Peyer's patch (tissue), 4 donors: Measurements from ENCODE around the gene KIR3DL2. TPM values are rescaled to one million over a fixed set of nuclear protein-coding genes. Genes with fewer than 3 reads are reported as not detected.
"Not testable (repeated sequence)": the region's sequence is repeated elsewhere in the genome, so short reads cannot be mapped to it uniquely, and the experiment has no call there.

ENCODE experiments used
- DNase-seq, 3 donors: peaks; one replicate each; pipeline ENCODE4 v3.0.0-alpha.2; 2017 to 2019
- H3K27ac ChIP-seq, 4 donors: fragments of 200-600 bp; sonication (generic); one replicate each; pipeline ENCODE4 v1.5.1; 2016 to 2019
- H3K27me3 ChIP-seq, 2 donors: fragments of 200-600 bp; sonication (generic); one replicate each; pipeline ENCODE4 v1.5.1; 2019
- H3K36me3 ChIP-seq, 3 donors: fragments of 200-600 bp; sonication (generic); one replicate each; pipeline ENCODE4 v1.5.1; 2016 to 2019
- H3K4me1 ChIP-seq, 4 donors: fragments of 200-600 bp; sonication (generic); one replicate each; pipeline ENCODE4 v1.5.1; 2016 to 2019
- H3K4me3 ChIP-seq, 4 donors: fragments of 200-600 bp; sonication (generic); 1 replicate in 3 of 4; 2 replicates in 1 of 4; pipeline ENCODE4 v1.5.1; 2016 to 2019; ENCODE audit warnings: mild to moderate bottlenecking in 1 of 4
- H3K9me3 ChIP-seq, 4 donors: fragments of 200-600 bp; sonication (generic); one replicate each; pipeline ENCODE4 v1.5.1; 2016 to 2019; ENCODE audit warnings: mild to moderate bottlenecking in 1 of 4
- POLR2A ChIP-seq, 2 donors: fragments of 450-650 bp; IDR thresholded peaks; one replicate each; pipeline ENCODE4 v1.5.1; 2017; ENCODE audit warnings: antibody characterized with exemption in 2 of 2, mild to moderate bottlenecking in 2 of 2, moderate library complexity in 2 of 2
- small RNA-seq, 2 donors: library from RNA; depleted of rRNA; stranded (forward); fragments of <200 nt; gene quantifications; one replicate each; pipeline ENCODE3, GENCODE V24; 2016
- total RNA-seq, 4 donors: library from RNA; depleted of rRNA; stranded (reverse); fragments of >200 nt; gene quantifications; one replicate each; pipeline ENCODE4 v1.1.0, GENCODE V29; 2016
- TF ChIP-seq, protein P1 (sequence below), 6 experiments: fragments of 450-650 bp in 4 of 6; fragments of 200-600 bp in 2 of 6; sonication (generic) in 1 of 6; IDR thresholded peaks; one replicate each; pipeline ENCODE4 v1.5.1; 2017 to 2019; ENCODE audit warnings: antibody characterized with exemption in 6 of 6, mild to moderate bottlenecking in 3 of 6, moderate library complexity in 1 of 6

Gene KIR3DL2
- total RNA-seq, 4 donors from 2014 or later = not detected

DNA sequence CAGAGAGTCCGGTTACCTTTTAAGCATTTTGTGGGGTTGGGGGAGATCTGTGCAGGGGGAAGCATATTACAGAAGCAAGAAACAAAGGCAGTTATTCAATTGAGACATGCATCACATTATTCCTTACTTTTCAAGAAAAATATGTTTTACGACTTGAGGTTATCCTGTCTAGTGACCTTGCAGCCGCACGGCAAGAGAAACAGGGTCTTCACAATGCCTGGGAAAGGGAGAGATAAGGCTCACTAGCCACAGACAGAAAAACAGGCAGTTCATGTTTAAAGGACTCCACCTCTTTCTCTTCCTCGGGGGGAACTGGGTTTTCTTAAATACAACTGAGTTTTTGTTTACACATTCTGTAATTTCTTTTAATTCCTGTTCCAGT lies 55.2 kb downstream of the KIR3DL2 start:
- no peak for DNase-seq
- H3K27ac ChIP-seq = no peak overlapping the region
- no peaks in the 10 kb centered on the region for H3K27me3 ChIP-seq
- no peaks in the 10 kb centered on the region for H3K9me3 ChIP-seq
- H3K4me1 ChIP-seq = no peaks in the 10 kb centered on the region
- H3K4me3 ChIP-seq = no peak overlapping the region
- TF ChIP-seq, protein P1, sequence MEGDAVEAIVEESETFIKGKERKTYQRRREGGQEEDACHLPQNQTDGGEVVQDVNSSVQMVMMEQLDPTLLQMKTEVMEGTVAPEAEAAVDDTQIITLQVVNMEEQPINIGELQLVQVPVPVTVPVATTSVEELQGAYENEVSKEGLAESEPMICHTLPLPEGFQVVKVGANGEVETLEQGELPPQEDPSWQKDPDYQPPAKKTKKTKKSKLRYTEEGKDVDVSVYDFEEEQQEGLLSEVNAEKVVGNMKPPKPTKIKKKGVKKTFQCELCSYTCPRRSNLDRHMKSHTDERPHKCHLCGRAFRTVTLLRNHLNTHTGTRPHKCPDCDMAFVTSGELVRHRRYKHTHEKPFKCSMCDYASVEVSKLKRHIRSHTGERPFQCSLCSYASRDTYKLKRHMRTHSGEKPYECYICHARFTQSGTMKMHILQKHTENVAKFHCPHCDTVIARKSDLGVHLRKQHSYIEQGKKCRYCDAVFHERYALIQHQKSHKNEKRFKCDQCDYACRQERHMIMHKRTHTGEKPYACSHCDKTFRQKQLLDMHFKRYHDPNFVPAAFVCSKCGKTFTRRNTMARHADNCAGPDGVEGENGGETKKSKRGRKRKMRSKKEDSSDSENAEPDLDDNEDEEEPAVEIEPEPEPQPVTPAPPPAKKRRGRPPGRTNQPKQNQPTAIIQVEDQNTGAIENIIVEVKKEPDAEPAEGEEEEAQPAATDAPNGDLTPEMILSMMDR (IDR thresholded peaks at IDR 0.05) = no peak
- no peak for TF ChIP-seq POLR2A (IDR thresholded peaks at IDR 0.05)
- H3K36me3 ChIP-seq = no peaks in the 10 kb centered on the region

DNA sequence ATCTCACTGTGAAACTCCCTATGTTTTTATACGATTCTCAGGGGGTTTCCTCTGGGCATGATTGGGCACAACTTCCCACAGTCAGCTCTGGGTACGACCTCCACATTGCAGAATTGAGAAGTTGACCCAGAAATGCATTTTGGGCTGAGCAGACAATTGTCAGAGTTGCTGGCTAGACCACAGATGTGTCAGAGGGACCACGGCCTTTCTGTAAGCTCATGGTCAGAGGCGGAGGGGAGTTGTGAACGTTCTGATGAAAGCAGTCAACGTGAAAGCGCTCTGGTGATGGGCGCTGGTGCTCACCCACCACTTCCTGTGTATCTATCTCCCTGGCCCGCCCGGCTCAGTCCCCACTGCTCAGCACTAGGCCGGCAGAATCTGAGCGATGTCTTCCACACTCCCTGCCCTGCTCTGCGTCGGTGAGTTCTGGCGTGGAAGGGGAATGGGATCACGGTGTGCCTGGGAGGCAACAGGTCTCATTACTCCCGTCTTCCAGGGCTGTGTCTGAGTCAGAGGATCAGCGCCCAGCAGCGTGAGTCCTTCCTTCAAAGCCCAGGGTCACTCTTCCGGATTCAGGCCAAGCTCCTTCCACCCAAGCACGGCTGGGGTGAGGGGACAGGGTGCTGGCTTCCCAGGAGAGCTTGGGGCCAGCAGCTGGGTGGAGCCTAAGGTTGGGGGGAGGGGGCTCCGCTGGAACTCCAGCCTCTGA lies 55.7 kb downstream of the KIR3DL2 start, which contains the start of gene NCR1:
Gene NCR1, plus strand, starts transcription at position 346 of the 709 bp plus-strand sequence. Its CDS starts 40 bp downstream, at position 386.
- H3K4me1 ChIP-seq = no peaks in the 10 kb centered on the region
- H3K27me3 ChIP-seq = no peaks in the 10 kb centered on the region
- no peaks in the 10 kb centered on the region for H3K9me3 ChIP-seq
- TF ChIP-seq, protein P1 (IDR thresholded peaks at IDR 0.05) = no peak
- no peak for TF ChIP-seq POLR2A (IDR thresholded peaks at IDR 0.05)
- peak in 1 of 3 donors; percentile 46 for DNase-seq
- H3K4me3 ChIP-seq = no peak within 1 kb of the TSS
- H3K36me3 ChIP-seq = no peaks in the 10 kb centered on the region
- H3K27ac ChIP-seq = no peak within 1 kb of the TSS

DNA sequence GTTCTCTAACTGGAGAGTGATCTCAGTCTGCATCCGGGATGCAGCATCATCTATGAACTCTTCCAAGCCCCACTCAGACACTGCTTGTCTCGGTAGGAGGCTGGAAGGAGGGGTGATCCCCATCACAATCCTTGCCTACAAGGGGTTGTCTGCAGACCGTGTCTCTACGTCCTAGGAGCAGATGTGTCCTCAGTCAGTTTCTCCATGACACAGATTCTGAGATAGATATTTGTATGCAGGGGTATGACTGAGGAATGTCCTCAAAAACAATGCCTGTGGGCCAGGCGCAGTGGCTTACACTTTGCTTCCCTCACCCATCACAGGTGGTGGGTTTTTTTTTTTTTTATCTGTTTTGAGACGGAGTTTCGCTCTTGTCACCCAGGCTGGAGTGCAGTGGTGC lies 56.6 kb downstream of the KIR3DL2 start:
- Histone ChIP-seq H3K4me1 (no peaks in the 10 kb centered on the region), H3K36me3 (no peaks in the 10 kb centered on the region), H3K27me3 (no peaks in the 10 kb centered on the region), H3K4me3 (no peak overlapping the region), H3K9me3 (no peaks in the 10 kb centered on the region), H3K27ac (no peak overlapping the region)
- DNase-seq = no peak
- TF ChIP-seq POLR2A (IDR thresholded peaks at IDR 0.05) = no peak
- TF ChIP-seq, protein P1 (IDR thresholded peaks at IDR 0.05) = no peak

DNA sequence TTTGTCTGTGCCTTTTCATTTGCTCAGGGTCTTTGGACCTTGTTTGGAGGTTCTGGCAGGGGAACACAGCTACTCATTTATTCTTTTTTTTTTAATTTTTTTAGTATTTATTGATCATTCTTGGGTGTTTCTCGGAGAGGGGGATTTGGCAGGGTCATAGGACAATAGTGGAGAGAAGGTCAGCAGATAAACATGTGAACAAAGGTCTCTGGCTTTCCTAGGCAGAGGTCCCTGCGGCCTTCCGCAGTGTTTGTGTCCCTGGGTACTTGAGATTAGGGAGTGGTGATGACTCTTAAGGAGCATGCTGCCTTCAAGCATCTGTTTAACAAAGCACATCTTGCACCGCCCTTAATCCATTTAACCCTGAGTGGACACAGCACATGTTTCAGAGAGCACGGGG lies 57.7 kb downstream of the KIR3DL2 start:
- H3K9me3 ChIP-seq = not testable (repeated sequence)

More for the DNA sequence above, 57.7 kb downstream of the KIR3DL2 start:
- not testable (repeated sequence) for H3K4me1 ChIP-seq, DNase-seq, H3K4me3 ChIP-seq, H3K36me3 ChIP-seq, H3K27me3 ChIP-seq, H3K27ac ChIP-seq

Small RNAs within 50 kb of the gene (small RNA-seq; reads per million reads assigned to genes)
- 0 reads per million in 2 donors for gene RNU6-222P

Other genes with a start within 250 kb of the KIR3DL2 start
- 10 to 100 TPM in 1 of 4 donors, 1 to 10 TPM in 3; 1.3 to 30.5 (median 3.5) TPM for gene LILRB1, start 220.0 kb upstream of the KIR3DL2 start, total RNA-seq
- gene LILRB4, start 187.5 kb upstream of the KIR3DL2 start, total RNA-seq = 1 to 10 TPM in 2 of 4 donors, under 1 TPM in 1, not detected in 1; 0.53 to 2.8 (median 2.6) TPM
- gene KIR3DL3, start 126.0 kb upstream of the KIR3DL2 start, total RNA-seq = not detected
- not detected for gene KIR2DL3, start 111.9 kb upstream of the KIR3DL2 start, total RNA-seq
- gene KIR2DL1, start 80.7 kb upstream of the KIR3DL2 start, total RNA-seq = not detected
- 1 to 10 TPM in 1 of 4 donors, not detected in 3; 2.0 TPM for gene KIR2DL4, start 46.8 kb upstream of the KIR3DL2 start, total RNA-seq
- not detected for gene KIR3DL1, start 34.0 kb upstream of the KIR3DL2 start, total RNA-seq
- not detected for gene KIR2DS4, start 17.8 kb upstream of the KIR3DL2 start, total RNA-seq
- not detected for gene FCAR, start 23.8 kb downstream of the KIR3DL2 start, total RNA-seq
- 1 to 10 TPM in 2 of 4 donors, not detected in 2; 2.1 to 2.7 TPM for gene NCR1, start 55.7 kb downstream of the KIR3DL2 start, total RNA-seq
- not detected for gene NLRP7, start 97.1 kb downstream of the KIR3DL2 start, total RNA-seq
- 10 to 100 TPM in 2 of 4 donors, 1 to 10 TPM in 2; 9.2 to 24.9 (median 11.6) TPM for gene NLRP2, start 115.9 kb downstream of the KIR3DL2 start, total RNA-seq
- gene GP6, start 187.8 kb downstream of the KIR3DL2 start, total RNA-seq = under 1 TPM in 1 of 4 donors, not detected in 3; 0.57 TPM
- 10 to 100 TPM; 21.5 to 84.2 (median 49.0) TPM for gene RDH13, start 212.7 kb downstream of the KIR3DL2 start, total RNA-seq
- gene EPS8L1, start 225.4 kb downstream of the KIR3DL2 start, total RNA-seq = 10 to 100 TPM in 3 of 4 donors, 1 to 10 TPM in 1; 5.0 to 43.8 (median 23.1) TPM